Activated CD4-positive, alpha-beta T cell treated with anti-CD3 and anti-CD28 coated beads, Interleukin-2, amount 10 ng/mL, durations not matched to agents 24 days and 14 days (primary cell): ENCODE results near the gene GLS. TPM values are rescaled to one million over a fixed set of nuclear protein-coding genes. Genes with fewer than 3 reads are reported as not detected.
A peak's percentile ranks its signal among the peaks of the same experiment; 100 is the strongest.
"Not testable (repeated sequence)": the region's sequence is repeated elsewhere in the genome, so short reads cannot be mapped to it uniquely, and the experiment has no call there.

Experiments
- DNase-seq: peaks from one replicate; pipeline ENCODE4 v3.0.0; 2022
- H3K27ac Mint-ChIP-seq: one replicate; pipeline ENCODE4 v1.8.0; 2022; ENCODE audit warnings: mild to moderate bottlenecking, mixed read lengths
- H3K27me3 Mint-ChIP-seq: one replicate; pipeline ENCODE4 v1.8.0; 2022; ENCODE audit warnings: mixed read lengths
- H3K36me3 Mint-ChIP-seq: one replicate; pipeline ENCODE4 v1.8.0; 2022; ENCODE audit warnings: low read depth, mild to moderate bottlenecking, mixed read lengths
- H3K4me1 Mint-ChIP-seq: one replicate; pipeline ENCODE4 v1.8.0; 2021; ENCODE audit warnings: mixed read lengths
- H3K4me3 Mint-ChIP-seq: one replicate; pipeline ENCODE4 v1.8.0; 2022; ENCODE audit warnings: mild to moderate bottlenecking, moderate library complexity, mixed read lengths
- H3K9me3 Mint-ChIP-seq: one replicate; pipeline ENCODE4 v1.8.0; 2021; ENCODE audit warnings: mixed read lengths
- intact Hi-C: fragments of 100-400 bp; cut with micrococcal nuclease; formaldehyde crosslinking; loops from one replicate; pipeline ENCODE4 v1.15.1; 2023
- total RNA-seq: library from RNA; stranded (reverse); gene quantifications from 2 replicates; pipeline ENCODE4 v1.2.3, GENCODE V29; 2022

The GLS gene
- total RNA-seq, 1 donor from 2014 or later = 266 TPM

GRCh38 chr2:190862571-190862991 is 18.0 kb upstream of the GLS start:
- peaks cover 4% of the 10 kb centered on the region for H3K9me3 Mint-ChIP-seq
- peaks cover 2% of the 10 kb centered on the region for H3K27me3 Mint-ChIP-seq
- H3K4me3 Mint-ChIP-seq = no peak overlapping the region
- intact Hi-C loops = loop anchor here (2.0 kb wide), 1 partner anchor 14 kb away; no protein-coding TSS in a partner anchor
- H3K27ac Mint-ChIP-seq = no peak overlapping the region
- DNase-seq = no peak
- H3K36me3 Mint-ChIP-seq = peaks cover 6% of the 10 kb centered on the region
- H3K4me1 Mint-ChIP-seq = peaks cover 5% of the 10 kb centered on the region

DNA sequence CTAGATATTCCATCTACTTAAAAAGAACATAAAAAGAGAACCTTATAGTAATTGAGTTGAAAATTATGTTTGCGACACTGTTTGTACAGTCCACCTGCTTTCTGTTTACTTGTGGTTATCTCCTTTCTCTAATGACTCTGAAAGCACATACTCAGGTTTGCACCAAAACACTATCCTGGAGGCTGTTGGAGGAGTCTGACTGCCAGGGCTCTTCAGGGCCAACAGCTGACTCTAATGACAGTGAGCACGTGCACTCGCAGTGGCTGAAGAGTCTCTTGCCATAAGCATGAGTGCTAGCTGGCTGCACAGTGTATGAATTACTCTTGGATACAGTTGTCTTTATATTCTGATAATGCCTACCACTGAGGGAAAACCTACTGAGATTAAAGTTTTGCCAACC is 16.7 kb upstream of the GLS start:
- Mint-ChIP-seq H3K36me3 (peaks cover 6% of the 10 kb centered on the region), H3K4me1 (peaks cover 5% of the 10 kb centered on the region), H3K9me3 (peaks cover 4% of the 10 kb centered on the region), H3K27me3 (peaks cover 2% of the 10 kb centered on the region), H3K27ac (no peak overlapping the region), H3K4me3 (no peak overlapping the region)
- intact Hi-C loops = loop anchor here (2.0 kb wide), 1 partner anchor 13 kb away; no protein-coding TSS in a partner anchor
- no peak for DNase-seq

DNA sequence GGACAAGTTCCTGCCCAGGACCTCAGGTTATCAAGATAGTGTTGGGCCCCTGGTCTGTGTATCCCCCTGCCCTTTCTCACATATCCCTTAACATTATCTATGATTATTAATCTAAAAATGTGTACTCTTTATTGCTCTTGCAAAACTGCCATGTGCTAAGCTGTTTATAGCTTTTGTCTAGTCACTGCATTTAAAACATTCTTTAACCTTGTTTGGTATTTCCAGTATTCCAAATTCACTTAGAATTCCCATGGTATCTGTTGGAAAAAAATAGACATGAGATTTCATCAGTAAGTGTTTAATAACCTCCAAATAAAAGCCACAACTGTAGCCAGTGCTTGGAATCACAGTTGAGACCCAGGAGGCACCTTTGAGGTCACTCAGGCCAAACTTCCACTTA is 16.2 kb upstream of the GLS start:
- no peak overlapping the region for H3K27ac Mint-ChIP-seq
- peaks cover 4% of the 10 kb centered on the region for H3K9me3 Mint-ChIP-seq
- no peak for DNase-seq
- H3K4me1 Mint-ChIP-seq = peaks cover 5% of the 10 kb centered on the region
- intact Hi-C loops = no loop called here
- peaks cover under 1% of the 10 kb centered on the region for H3K27me3 Mint-ChIP-seq
- H3K36me3 Mint-ChIP-seq = peaks cover 6% of the 10 kb centered on the region
- no peak overlapping the region for H3K4me3 Mint-ChIP-seq

GRCh38 chr2:190867212-190867611 is 13.4 kb upstream of the GLS start:
- Mint-ChIP-seq H3K4me3 (no peak overlapping the region), H3K27me3 (no peaks in the 10 kb centered on the region), H3K27ac (no peak overlapping the region), H3K4me1 (peaks cover 5% of the 10 kb centered on the region), H3K36me3 (peaks cover 2% of the 10 kb centered on the region), H3K9me3 (peaks cover 3% of the 10 kb centered on the region)
- intact Hi-C loops = no loop called here
- no peak for DNase-seq

GRCh38 chr2:190867832-190868231 is 12.8 kb upstream of the GLS start:
- peaks cover 3% of the 10 kb centered on the region for H3K9me3 Mint-ChIP-seq
- H3K36me3 Mint-ChIP-seq = no peaks in the 10 kb centered on the region
- peaks cover 4% of the 10 kb centered on the region for H3K4me1 Mint-ChIP-seq
- intact Hi-C loops = no loop called here
- no peak overlapping the region for H3K27ac Mint-ChIP-seq
- no peak for DNase-seq
- H3K4me3 Mint-ChIP-seq = no peak overlapping the region
- no peaks in the 10 kb centered on the region for H3K27me3 Mint-ChIP-seq

DNA sequence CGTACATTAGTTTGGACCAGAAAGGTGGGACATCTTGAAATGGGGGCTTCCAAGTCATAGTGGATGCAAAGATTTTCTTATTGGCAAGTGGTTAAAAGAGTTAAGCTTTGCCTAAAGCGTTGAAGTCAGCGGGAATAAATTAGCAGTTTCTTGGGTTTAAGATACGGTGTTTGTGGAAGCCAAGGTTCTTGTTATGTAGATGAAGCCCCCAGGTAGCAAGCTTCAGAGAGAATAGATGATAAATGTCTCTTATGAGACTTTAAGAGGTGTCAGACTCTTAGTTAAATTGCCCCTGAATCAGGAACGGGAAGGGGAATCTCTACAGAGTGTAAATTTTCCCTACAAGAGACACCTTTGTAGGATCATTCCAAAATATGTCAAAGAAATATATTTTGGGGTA is 10.9 kb upstream of the GLS start:
- Mint-ChIP-seq H3K9me3 (peaks cover 3% of the 10 kb centered on the region), H3K27me3 (no peaks in the 10 kb centered on the region), H3K27ac (no peak overlapping the region), H3K4me1 (no peaks in the 10 kb centered on the region), H3K36me3 (no peaks in the 10 kb centered on the region), H3K4me3 (no peak overlapping the region)
- intact Hi-C loops = no loop called here
- no peak for DNase-seq

- H3K9me3 Mint-ChIP-seq, DNase-seq, H3K36me3 Mint-ChIP-seq, H3K27me3 Mint-ChIP-seq, H3K4me3 Mint-ChIP-seq, H3K27ac Mint-ChIP-seq, intact Hi-C loops, H3K4me1 Mint-ChIP-seq: not testable (repeated sequence)
Observed at GRCh38 chr2:190873451-190873850, 7.2 kb upstream of the GLS start.

GRCh38 chr2:190875891-190876290 is 4.7 kb upstream of the GLS start:
- Mint-ChIP-seq H3K36me3 (no peaks in the 10 kb centered on the region), H3K4me3 (peak overlapping the region; percentile 20), H3K4me1 (peaks cover 14% of the 10 kb centered on the region), H3K27ac (peak overlapping the region; percentile 48), H3K27me3 (peaks cover 2% of the 10 kb centered on the region), H3K9me3 (no peaks in the 10 kb centered on the region)
- intact Hi-C loops = loop anchor here (2.0 kb wide), 1 partner anchor 13 kb away; no protein-coding TSS in a partner anchor
- DNase-seq = peak; percentile 69

- intact Hi-C loops = loop anchor here (2.0 kb wide), 1 partner anchor 14 kb away; no protein-coding TSS in a partner anchor
- peaks cover under 1% of the 10 kb centered on the region for H3K36me3 Mint-ChIP-seq
- no peak overlapping the region for H3K4me3 Mint-ChIP-seq
- no peak for DNase-seq
- H3K27ac Mint-ChIP-seq = no peak overlapping the region
- peaks cover 14% of the 10 kb centered on the region for H3K4me1 Mint-ChIP-seq
- peaks cover 2% of the 10 kb centered on the region for H3K27me3 Mint-ChIP-seq
- no peaks in the 10 kb centered on the region for H3K9me3 Mint-ChIP-seq
Observed at GRCh38 chr2:190876631-190877030, 4.0 kb upstream of the GLS start.

GRCh38 chr2:190877436-190877835 is 3.2 kb upstream of the GLS start:
- intact Hi-C loops = loop anchor here (2.0 kb wide), 1 partner anchor 15 kb away; no protein-coding TSS in a partner anchor
- Mint-ChIP-seq H3K36me3 (peaks cover 6% of the 10 kb centered on the region), H3K27me3 (peaks cover 2% of the 10 kb centered on the region), H3K4me1 (peaks cover 15% of the 10 kb centered on the region), H3K4me3 (no peak overlapping the region), H3K27ac (no peak overlapping the region), H3K9me3 (no peaks in the 10 kb centered on the region)
- DNase-seq = no peak

DNA sequence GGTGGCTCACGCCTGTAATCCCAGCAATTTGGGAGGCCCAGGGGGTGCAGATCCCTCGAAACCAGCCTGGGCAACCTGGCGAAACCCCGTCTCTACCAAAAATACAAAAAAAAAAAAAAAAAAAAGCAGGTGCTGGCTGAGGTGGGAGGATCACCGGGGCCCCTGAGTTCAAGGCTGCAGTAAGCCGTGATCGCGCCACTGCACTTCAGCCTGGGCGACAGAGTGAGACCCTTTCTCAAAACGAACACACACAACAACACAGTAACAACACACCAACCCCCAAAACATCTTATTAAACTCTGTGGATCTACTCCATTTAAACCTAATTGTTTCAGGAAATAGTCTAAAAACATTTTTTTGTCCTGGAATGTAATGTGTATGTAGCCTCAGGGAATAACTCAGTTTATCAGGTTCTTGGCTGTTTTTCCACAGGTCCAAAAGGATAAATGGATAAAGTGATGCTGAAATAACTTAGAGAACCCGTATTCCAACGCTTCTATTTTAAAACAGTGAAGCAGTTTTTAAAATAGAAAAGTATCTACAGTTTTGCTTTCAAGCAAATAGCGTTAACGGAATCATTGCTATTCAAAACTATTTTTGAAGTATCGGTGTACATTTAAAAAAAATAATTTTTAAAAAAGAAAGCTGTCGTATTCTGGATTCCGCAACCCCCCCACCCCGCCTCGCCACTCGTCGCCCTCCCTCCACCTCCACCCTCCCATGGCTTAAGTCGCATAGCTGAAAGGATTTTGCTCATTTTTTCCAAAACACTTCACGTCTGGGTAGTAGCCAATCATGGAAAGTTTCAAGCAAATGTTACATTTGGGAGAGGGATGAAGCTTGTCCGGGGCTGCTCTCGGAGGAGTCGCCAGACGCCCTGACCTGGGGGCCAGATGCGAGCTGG is 895 bp upstream of the GLS start:
- H3K4me1 Mint-ChIP-seq = peaks cover 32% of the 10 kb centered on the region
- H3K4me3 Mint-ChIP-seq = peak overlapping the region; percentile 94
- peak overlapping the region; percentile 97 for H3K27ac Mint-ChIP-seq
- H3K36me3 Mint-ChIP-seq = peaks cover 27% of the 10 kb centered on the region
- H3K27me3 Mint-ChIP-seq = peaks cover 2% of the 10 kb centered on the region
- no peaks in the 10 kb centered on the region for H3K9me3 Mint-ChIP-seq
- intact Hi-C loops = loop anchor here (1.0 to 10.0 kb wide), 8 partner anchors 135 to 1095 kb away; partner anchors contain the start of genes MFSD6, NAB1, ORMDL1 and PMS1
- DNase-seq = peak; percentile 67

- Mint-ChIP-seq H3K4me3 (peak overlapping the region; percentile 94), H3K36me3 (peaks cover 36% of the 10 kb centered on the region), H3K27me3 (peaks cover 2% of the 10 kb centered on the region), H3K9me3 (no peaks in the 10 kb centered on the region), H3K27ac (peak overlapping the region; percentile 97), H3K4me1 (peaks cover 31% of the 10 kb centered on the region)
- intact Hi-C loops = loop anchor here (2.0 to 10.0 kb wide), 5 partner anchors 234 to 1096 kb away; partner anchors contain the start of genes MFSD6, NAB1, ORMDL1 and PMS1
- no peak for DNase-seq
Observed at GRCh38 chr2:190881084-190881597, 520 bp downstream of the GLS start.

GRCh38 chr2:190881598-190882410 is 1.2 kb downstream of the GLS start:
- DNase-seq = peak; percentile 91
- intact Hi-C loops = loop anchor here (1.0 to 10.0 kb wide), 11 partner anchors 21 to 1097 kb away; partner anchors contain the start of genes MFSD6, NAB1, ORMDL1 and PMS1
- no peaks in the 10 kb centered on the region for H3K9me3 Mint-ChIP-seq
- peak overlapping the region; percentile 87 for H3K4me3 Mint-ChIP-seq
- peak overlapping the region; percentile 97 for H3K27ac Mint-ChIP-seq
- H3K36me3 Mint-ChIP-seq = peaks cover 36% of the 10 kb centered on the region
- peaks cover 31% of the 10 kb centered on the region for H3K4me1 Mint-ChIP-seq
- peaks cover 2% of the 10 kb centered on the region for H3K27me3 Mint-ChIP-seq
